Endothelial cell of umbilical vein (primary cell): Measurements from ENCODE around the gene DLST. TPM values are rescaled to one million over a fixed set of nuclear protein-coding genes. Genes with fewer than 3 reads are reported as not detected.

ENCODE experiments used
- BruUV-seq: library from RNA; stranded (reverse); fragments of 400-500 nt; replicated peaks from 2 replicates; lab custom pipeline; 2021; lab: Mats Ljungman, UMichigan
- CTCF ChIA-PET: fragments of 300-600, 350-600 bp; sonication (Branson Sonifier 250); formaldehyde crosslinking; loops from one replicate; lab custom pipeline; 2021; ENCODE audit warnings: antibody characterized with exemption, inconsistent platforms; lab: Charles Lee
- POLR2A ChIA-PET: fragments of 300-600, 350-600 bp; sonication (Branson Sonifier 250); formaldehyde crosslinking; loops from one replicate; lab custom pipeline; 2021; ENCODE audit warnings: antibody characterized with exemption, inconsistent platforms; lab: Charles Lee
- DNase-seq: peaks from one replicate; pipeline ENCODE4 v3.0.0-alpha.2; 2011; ENCODE audit warnings: low read depth, low spot score
- FAIRE-seq: peaks from 2 replicates; lab custom pipeline; 2011; peaks lifted over from hg19 to GRCh38; lab: Jason Lieb, UNC
- H2AFZ ChIP-seq: 2 replicates; pipeline ENCODE4 v1.6.0; 2012; ENCODE audit warnings: low read depth, low read length, control low read depth, inconsistent platforms
- H3K27ac ChIP-seq: 2 replicates; pipeline ENCODE4 v1.5.1; 2011; ENCODE audit warnings: low read depth, mild to moderate bottlenecking, control low read depth, low read length, moderate library complexity; ENCODE audit not compliant: insufficient read depth
- H3K27me3 ChIP-seq, 2 experiments: 2 replicates each; pipeline versions ENCODE4 v1.6.0 to v1.6.1; 2011; ENCODE audit warnings: low read length in 2 of 2, mixed read lengths in 1 of 2; ENCODE audit not compliant: control insufficient read depth in 2 of 2, insufficient read depth in 2 of 2
- H3K36me3 ChIP-seq, 2 experiments: 2 replicates in 1 of 2; 3 replicates in 1 of 2; pipeline ENCODE4 v1.5.1; 2011; ENCODE audit warnings: low read length in 2 of 2, mild to moderate bottlenecking in 1 of 2, moderate library complexity in 1 of 2; ENCODE audit not compliant: control insufficient read depth in 2 of 2, insufficient read depth in 2 of 2; ENCODE audit errors: extremely low read depth in 1 of 2
- H3K4me1 ChIP-seq: 3 replicates; pipeline ENCODE4 v1.5.1; 2011; ENCODE audit warnings: mild to moderate bottlenecking, low read length; ENCODE audit not compliant: control insufficient read depth, insufficient read depth; ENCODE audit errors: extremely low read depth
- H3K4me2 ChIP-seq: 2 replicates; pipeline ENCODE4 v1.6.1; 2011; ENCODE audit warnings: low read length, control low read depth, mixed read lengths; ENCODE audit not compliant: insufficient read depth
- H3K4me3 ChIP-seq, 3 experiments: fragments of 200-600 bp in 1 of 3; sonication (generic), shearing (Covaris generic) in 1 of 3; replicated peaks in 1 of 3; 2 replicates each; pipeline ENCODE4 v1.5.1; 2011 to 2016; ENCODE audit warnings: control low read depth in 3 of 3, low read length in 3 of 3, mild to moderate bottlenecking in 2 of 3, inconsistent platforms in 1 of 3, low read depth in 1 of 3, moderate library complexity in 1 of 3; ENCODE audit not compliant: insufficient read depth in 1 of 3
- H3K79me2 ChIP-seq: 2 replicates; pipeline ENCODE4 v1.6.0; 2012; ENCODE audit warnings: low read length, inconsistent platforms; ENCODE audit not compliant: control insufficient read depth, insufficient read depth
- H3K9ac ChIP-seq: replicated peaks from 2 replicates; pipeline ENCODE3; 2011; ENCODE audit warnings: low read length, control low read depth; ENCODE audit not compliant: insufficient read depth; ENCODE audit errors: extremely low read depth
- H3K9me1 ChIP-seq: replicated peaks from 3 replicates; pipeline ENCODE4 v1.6.0; 2011; ENCODE audit warnings: mild to moderate bottlenecking, low read length; ENCODE audit not compliant: control insufficient read depth, insufficient read depth; ENCODE audit errors: extremely low read depth
- H3K9me3 ChIP-seq: replicated peaks from 2 replicates; pipeline ENCODE4 v1.5.1; 2012; ENCODE audit warnings: low read length, inconsistent platforms; ENCODE audit not compliant: control insufficient read depth, insufficient read depth
- H4K20me1 ChIP-seq: replicated peaks from 2 replicates; pipeline ENCODE3; 2011; ENCODE audit warnings: mild to moderate bottlenecking, low read length; ENCODE audit not compliant: control insufficient read depth, insufficient read depth; ENCODE audit errors: extremely low read depth
- CTCF ChIP-seq, 2 donors: IDR thresholded peaks; 1 replicate in 1 of 2; 2 replicates in 1 of 2; pipeline ENCODE4 v1.5.1; 2011; ENCODE audit warnings: low read length in 2 of 2, mild to moderate bottlenecking in 2 of 2, moderate library complexity in 2 of 2, control low read depth in 1 of 2, inconsistent platforms in 1 of 2, low read depth in 1 of 2; ENCODE audit not compliant: insufficient read depth in 1 of 2; ENCODE audit errors: extremely low read depth in 1 of 2
- EZH2 ChIP-seq: IDR thresholded peaks from 2 replicates; pipeline ENCODE4 v1.6.1; 2012; ENCODE audit warnings: borderline replicate concordance, low read depth, mild to moderate bottlenecking, moderate library complexity, low read length, inconsistent platforms; ENCODE audit not compliant: severe bottlenecking
- FOS ChIP-seq: IDR thresholded peaks from 2 replicates; pipeline ENCODE4 v1.6.1; 2011; ENCODE audit warnings: mild to moderate bottlenecking, low read length, moderate library complexity, borderline replicate concordance; ENCODE audit not compliant: insufficient read depth
- GATA2 ChIP-seq: IDR thresholded peaks from 2 replicates; pipeline ENCODE4 v1.7.0; 2011; ENCODE audit warnings: low read depth, mild to moderate bottlenecking, moderate library complexity, mixed read lengths, low read length; ENCODE audit not compliant: insufficient read length, insufficient read depth
- JUN ChIP-seq: IDR thresholded peaks from 2 replicates; pipeline ENCODE4 v1.6.1; 2011; ENCODE audit warnings: borderline replicate concordance, low read depth; ENCODE audit not compliant: insufficient read length, insufficient read depth
- MAX ChIP-seq: IDR thresholded peaks from 2 replicates; pipeline ENCODE4 v1.6.1; 2011; ENCODE audit not compliant: insufficient read depth, insufficient read length
- MYC ChIP-seq: IDR thresholded peaks from one replicate; pipeline ENCODE4 v1.6.1; 2011; ENCODE audit warnings: mild to moderate bottlenecking, low read depth, low read length
- POLR2A ChIP-seq: IDR thresholded peaks from 2 replicates; pipeline ENCODE4 v1.6.1; 2012; ENCODE audit warnings: low read depth, mild to moderate bottlenecking, control low read depth, low read length
- POLR2AphosphoS5 ChIP-seq: IDR thresholded peaks from 2 replicates; pipeline ENCODE4 v1.6.1; 2012; ENCODE audit warnings: low read depth, mild to moderate bottlenecking, control low read depth, low read length, moderate library complexity; ENCODE audit not compliant: insufficient read depth
- dilution Hi-C: fragments of 300-500 bp; cut with MboI; formaldehyde crosslinking; loops from one replicate; pipeline ENCODE4 v1.15.0; 2019; ENCODE audit warnings: low sequenced_read_pairs; ENCODE audit not compliant: extremely low pct_ligation_motif_present
- intact Hi-C: fragments of 100-400 bp; cut with micrococcal nuclease; formaldehyde crosslinking; loops from one replicate; pipeline ENCODE4 v1.10.0; 2022
- polyA plus RNA-seq, 4 experiments: library from polyadenylated mRNA; depleted of rRNA in 3 of 4; stranded (reverse) in 3 of 4; unstranded in 1 of 4; fragments of >200 nt; gene quantifications; 2 replicates each; pipeline versions ENCODE4 v1.2.1 to v1.2.3, GENCODE V29; 2011 to 2012; ENCODE audit warnings: missing spikeins in 1 of 4
- total RNA-seq: library from RNA; stranded (reverse); gene quantifications from 2 replicates; pipeline ENCODE4 v1.2.3, GENCODE V29; 2021

The DLST gene
- total and polyA plus RNA-seq, 2 donors (not counting 3 experiments of a cell fraction or from before 2014, with no cell fraction given), result 98.4 to 110 TPM

- ChIA-PET CTCF (interaction anchor here (0.9 to 9.4 kb wide), 4 partner anchors 11 to 258 kb away, joined by 3 to 58 read pairs (median 9); no protein-coding TSS in a partner anchor), POLR2A (no interaction called here)
- DNase-seq, result peak; percentile 71
- no peaks in the 10 kb centered on the region for H3K36me3 ChIP-seq
- no peaks in the 10 kb centered on the region for H3K9me1 ChIP-seq
- no peak overlapping the region for H3K9ac ChIP-seq
- intact Hi-C loops, result no loop called here
- H3K27me3 ChIP-seq, result peaks cover 5 to 9% of the 10 kb centered on the region in 2 experiments
- peak; percentile 40 for FAIRE-seq
- H3K4me2 ChIP-seq, result no peak overlapping the region
- H3K4me3 ChIP-seq, result no peak overlapping the region
- dilution Hi-C loops, result no loop called here
- H3K27ac ChIP-seq, result no peak overlapping the region
- H3K79me2 ChIP-seq, result no peaks in the 10 kb centered on the region
- H2AFZ ChIP-seq, result peak overlapping the region; percentile 36
- TF ChIP-seq POLR2AphosphoS5, result no peak
- TF ChIP-seq POLR2A, result no peak
- no peak for TF ChIP-seq MYC
- TF ChIP-seq GATA2, result no peak
- no peak for TF ChIP-seq FOS
- no peak for TF ChIP-seq CTCF (IDR thresholded peaks at IDR 0.05; ENCODE audit: extremely low read depth in 1 of 2, insufficient read depth in 1 of 2, low read depth in 1 of 2, low read length in 2 of 2)
- no peak for TF ChIP-seq JUN
- TF ChIP-seq EZH2, result no peak
- no peak for TF ChIP-seq MAX
- no peaks in the 10 kb centered on the region for H4K20me1 ChIP-seq
- no peaks in the 10 kb centered on the region for H3K4me1 ChIP-seq
- H3K9me3 ChIP-seq, result no peaks in the 10 kb centered on the region
- no TSS peak for BruUV-seq
Observed at GRCh38 chr14:74867673-74868072, 14.0 kb upstream of the DLST start.
